Small intestine (tissue), 16 donors: Measurements from ENCODE around the gene KCTD17. TPM values are rescaled to one million over a fixed set of nuclear protein-coding genes. Genes with fewer than 3 reads are reported as not detected.

Experiments
- DNase-seq, 2 donors: peaks; one replicate each; pipeline versions ENCODE4 v3.0.0 to v3.0.0-alpha.2; 2013
- FAIRE-seq: peaks from 2 replicates; lab custom pipeline; 2012; peaks lifted over from hg19 to GRCh38; lab: Jason Lieb, UNC
- H3K27ac ChIP-seq, 3 donors: one replicate each; pipeline ENCODE4 v1.5.1; 2013; ENCODE audit warnings: low read length in 2 of 3, mild to moderate bottlenecking in 2 of 3, control low read depth in 1 of 3, inconsistent platforms in 1 of 3, low read depth in 1 of 3, moderate library complexity in 1 of 3
- H3K27me3 ChIP-seq, 3 donors: one replicate each; pipeline ENCODE4 v1.6.1; 2013; ENCODE audit warnings: low read length in 3 of 3, inconsistent platforms in 1 of 3; ENCODE audit not compliant: control insufficient read depth in 3 of 3, insufficient read depth in 3 of 3
- H3K36me3 ChIP-seq, 3 donors: one replicate each; pipeline ENCODE4 v1.6.1; 2013; ENCODE audit warnings: low read length in 3 of 3, inconsistent platforms in 1 of 3, low read depth in 1 of 3, mild to moderate bottlenecking in 1 of 3, moderate library complexity in 1 of 3; ENCODE audit not compliant: control insufficient read depth in 3 of 3, insufficient read depth in 2 of 3
- H3K4me1 ChIP-seq, 3 donors: one replicate each; pipeline ENCODE4 v1.6.1; 2013; ENCODE audit warnings: low read length in 2 of 3, inconsistent platforms in 1 of 3, low read depth in 1 of 3, mild to moderate bottlenecking in 1 of 3, moderate library complexity in 1 of 3; ENCODE audit not compliant: control insufficient read depth in 3 of 3, insufficient read depth in 2 of 3
- H3K4me3 ChIP-seq, 3 donors: one replicate each; pipeline ENCODE4 v1.5.1; 2013; ENCODE audit warnings: low read length in 3 of 3, control low read depth in 1 of 3, inconsistent platforms in 1 of 3, low read depth in 1 of 3, mild to moderate bottlenecking in 1 of 3, moderate library complexity in 1 of 3
- H3K9me3 ChIP-seq, 2 donors: one replicate each; pipeline ENCODE4 v1.6.1; 2013; ENCODE audit warnings: low read depth in 1 of 2, low read length in 1 of 2; ENCODE audit not compliant: control insufficient read depth in 2 of 2, insufficient read depth in 1 of 2
- WGBS, 3 donors: extraction: QIAGEN DNeasy Blood & Tissue Kit; methylation state at CpG; one replicate each; pipeline ENCODE4 v1.1.7; 2013; 5-methylcytosine and 5-hydroxymethylcytosine counted together
- long read RNA-seq, 10 donors: transcript quantifications; one replicate each; lab custom pipeline, GENCODE V29; 2026
- polyA plus RNA-seq, 4 donors: library from polyadenylated mRNA; stranded (reverse) in 3 of 4; unstranded in 1 of 4; fragments of 200-250 nt in 3 of 4; fragments of 120-200 nt in 1 of 4; gene quantifications; one replicate each; pipeline versions ENCODE4 v1.2.1 to v1.2.3, GENCODE V29; 2013
- donor health status: healthy with polysubstance abuse.
- donor health status: control.
- donor health status: control.
- donor health status: Bipolar disorder and iron deficiency.
- donor health status: healthy.

KCTD17 gene
- 10 to 100 TPM in 2 of 4 donors, 1 to 10 TPM in 2; 3.6 to 18.8 (median 10.3) TPM for polyA plus RNA-seq
- long read RNA-seq, donor 1, partial matches to known transcripts, result 0 of 3 reads
- long read RNA-seq, donor 1, other reads (novel, unspliced or antisense), result 0 of 3 reads
- long read RNA-seq, donor 2, result 0 reads
- long read RNA-seq, donor 3, partial matches to known transcripts, result 0 of 1 reads
- long read RNA-seq, donor 3, other reads (novel, unspliced or antisense), result 0 of 1 reads
- long read RNA-seq, donor 4, result 0 reads
- long read RNA-seq, donor 5, result 0 reads
- long read RNA-seq, donor 6, partial matches to known transcripts, result 0 of 3 reads
- long read RNA-seq, donor 6, other reads (novel, unspliced or antisense), result 0 of 3 reads
- long read RNA-seq, donor 7, partial matches to known transcripts, result 0 of 4 reads
- long read RNA-seq, donor 7, other reads (novel, unspliced or antisense), result 0 of 4 reads
- long read RNA-seq, donor 8, result 0 reads
- long read RNA-seq, donor 9, result 0 reads
- long read RNA-seq, donor 10, partial matches to known transcripts, result 0 of 3 reads
- long read RNA-seq, donor 10, other reads (novel, unspliced or antisense), result 0 of 3 reads

GRCh38 chr22:37051391-37052385, at the start of gene KCTD17:
Gene KCTD17, plus strand, starts transcription at chr22:37051742. Its CDS starts 19 bp downstream, at chr22:37051761.
- no peaks in the 10 kb centered on the region for H3K27me3 ChIP-seq
- H3K36me3 ChIP-seq, result peaks cover 0 to 26% (median 0%) of the 10 kb centered on the region in 3 donors
- peak within 1 kb of the TSS; percentile 30 to 67 (median 61) for H3K4me3 ChIP-seq
- FAIRE-seq, result no peak
- peak; percentile 59 to 73 for DNase-seq
- peaks cover 0 to 21% (median 0%) of the 10 kb centered on the region in 3 donors for H3K4me1 ChIP-seq
- peak within 1 kb of the TSS in 1 of 3 donors; percentile 9 for H3K27ac ChIP-seq
- 6 to 11% (median 11%) methylated on average over 54 to 89 of the region's 89 CpGs for WGBS, 3 donors
- no peaks in the 10 kb centered on the region for H3K9me3 ChIP-seq

GRCh38 chr22:37001826-37002225, 49.7 kb upstream of the KCTD17 start:
- H3K4me1 ChIP-seq, result peaks cover 0 to 3% (median 0%) of the 10 kb centered on the region in 3 donors
- 86% methylated on average over 12 of the region's 12 CpGs for WGBS, 3 donors

GRCh38 chr22:37002633-37003032, 48.9 kb upstream of the KCTD17 start:
- H3K27ac ChIP-seq, result no peak overlapping the region
- H3K36me3 ChIP-seq, result no peaks in the 10 kb centered on the region
- peaks cover 0 to 3% of the 10 kb centered on the region in 2 donors for H3K9me3 ChIP-seq
- FAIRE-seq, result no peak
- no peak for DNase-seq
- WGBS, 3 donors, result 86 to 91% (median 87%) methylated on average over 7 of the region's 7 CpGs
- no peak overlapping the region for H3K4me3 ChIP-seq
- peaks cover 0 to 3% (median 0%) of the 10 kb centered on the region in 3 donors for H3K4me1 ChIP-seq
- peaks cover 0 to under 1% (median 0%) of the 10 kb centered on the region in 3 donors for H3K27me3 ChIP-seq

More at GRCh38 chr22:37001826-37002225, 49.7 kb upstream of the KCTD17 start:
- Histone ChIP-seq H3K27me3 (peaks cover 0 to 3% (median 0%) of the 10 kb centered on the region in 3 donors), H3K36me3 (no peaks in the 10 kb centered on the region), H3K27ac (no peak overlapping the region), H3K4me3 (no peak overlapping the region), H3K9me3 (peaks cover 0 to 3% of the 10 kb centered on the region in 2 donors)
- FAIRE-seq (no peak), DNase-seq (no peak)

GRCh38 chr22:37007651-37008050, 43.9 kb upstream of the KCTD17 start:
- no peak for DNase-seq
- FAIRE-seq, result no peak
- H3K27me3 ChIP-seq, result no peaks in the 10 kb centered on the region
- H3K27ac ChIP-seq, result no peak overlapping the region
- peaks cover 0 to 5% (median 0%) of the 10 kb centered on the region in 3 donors for H3K4me1 ChIP-seq
- 38 to 52% (median 41%) methylated on average over 2 of the region's 2 CpGs for WGBS, 3 donors
- H3K4me3 ChIP-seq, result no peak overlapping the region
- H3K36me3 ChIP-seq, result peaks cover 0 to 8% (median 0%) of the 10 kb centered on the region in 3 donors
- peaks cover 0 to 3% of the 10 kb centered on the region in 2 donors for H3K9me3 ChIP-seq

- Histone ChIP-seq H3K36me3 (peaks cover 0 to 8% (median 0%) of the 10 kb centered on the region in 3 donors), H3K9me3 (peaks cover 0 to 3% of the 10 kb centered on the region in 2 donors), H3K27ac (no peak overlapping the region), H3K27me3 (no peaks in the 10 kb centered on the region), H3K4me1 (peaks cover 0 to 5% (median 0%) of the 10 kb centered on the region in 3 donors), H3K4me3 (no peak overlapping the region)
- no peak for DNase-seq
- WGBS, 3 donors, result 67 to 83% (median 72%) methylated on average over 2 of the region's 2 CpGs
- no peak for FAIRE-seq
These were observed 43.2 kb upstream of the KCTD17 start for GRCh38 chr22:37008365-37008764.

- WGBS, 3 donors, result 75 to 87% (median 86%) methylated on average over 2 of the region's 2 CpGs
- no peak for FAIRE-seq
- Histone ChIP-seq H3K36me3 (peaks cover 0 to 10% (median 0%) of the 10 kb centered on the region in 3 donors), H3K27ac (no peak overlapping the region), H3K9me3 (peaks cover 0 to 3% of the 10 kb centered on the region in 2 donors), H3K4me3 (no peak overlapping the region), H3K27me3 (no peaks in the 10 kb centered on the region), H3K4me1 (peaks cover 0 to 5% (median 0%) of the 10 kb centered on the region in 3 donors)
- no peak for DNase-seq
These were observed 42.1 kb upstream of the KCTD17 start for GRCh38 chr22:37009490-37009889.

- Histone ChIP-seq H3K4me3 (no peak overlapping the region), H3K36me3 (peaks cover 0 to 10% (median 0%) of the 10 kb centered on the region in 3 donors), H3K27me3 (no peaks in the 10 kb centered on the region), H3K9me3 (no peaks in the 10 kb centered on the region), H3K4me1 (peaks cover 0 to 11% (median 0%) of the 10 kb centered on the region in 3 donors), H3K27ac (peak overlapping the region in 1 of 3 donors; percentile 9)
- no peak for DNase-seq
- WGBS, 3 donors, result 34 to 73% (median 46%) methylated on average over 4 of the region's 4 CpGs
- no peak for FAIRE-seq
These were observed 41.4 kb upstream of the KCTD17 start for GRCh38 chr22:37010174-37010573.
